Activated CD4-positive, alpha-beta T cell treated with anti-CD3 and anti-CD28 coated beads, Interleukin-2, amount 50 U/mL, for 24 hours (primary cell): ENCODE data around the gene HBD.

Experiments used
- DNase-seq, 2 donors: peaks; one replicate each; pipeline ENCODE4 v3.0.0-alpha.2; 2020; ENCODE audit warnings: low read depth in 1 of 2, low spot score in 1 of 2

The HBD gene

DNA sequence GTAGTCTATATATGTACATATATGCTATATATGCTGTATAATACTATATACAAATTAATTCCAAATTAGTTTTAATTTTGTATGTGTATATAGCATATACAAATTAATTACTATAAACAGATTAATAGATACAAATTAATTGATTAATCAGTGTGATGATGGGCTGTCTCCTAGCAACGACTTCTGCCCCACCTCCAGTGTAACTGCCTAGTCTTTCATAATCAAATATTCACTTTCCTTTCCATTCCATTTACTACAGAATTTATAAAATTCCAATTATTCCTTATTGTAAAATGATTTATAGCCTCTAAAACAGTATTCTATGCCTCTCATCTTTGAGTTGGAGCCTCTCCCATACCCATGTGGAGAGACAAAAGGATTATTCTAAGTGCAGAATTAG lies 976 bp downstream of the HBD start:
- no peak for DNase-seq

DNA sequence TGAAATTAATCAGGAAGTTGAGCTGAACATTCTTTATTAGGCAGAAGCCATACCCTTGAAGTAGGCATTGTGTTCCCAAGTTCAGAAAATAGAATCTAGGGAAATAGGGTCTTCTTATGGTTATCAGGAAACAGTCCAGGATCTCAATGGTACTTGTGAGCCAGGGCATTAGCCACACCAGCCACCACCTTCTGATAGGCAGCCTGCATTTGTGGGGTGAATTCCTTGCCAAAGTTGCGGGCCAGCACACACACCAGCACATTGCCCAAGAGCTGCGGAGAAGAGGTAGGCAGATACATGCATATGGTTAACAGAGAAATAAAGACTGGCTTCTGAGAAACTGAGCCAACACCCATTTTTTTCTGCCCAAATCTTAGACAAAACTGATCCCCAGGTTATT lies 1.5 kb downstream of the HBD start:
- DNase-seq, result no peak

DNA sequence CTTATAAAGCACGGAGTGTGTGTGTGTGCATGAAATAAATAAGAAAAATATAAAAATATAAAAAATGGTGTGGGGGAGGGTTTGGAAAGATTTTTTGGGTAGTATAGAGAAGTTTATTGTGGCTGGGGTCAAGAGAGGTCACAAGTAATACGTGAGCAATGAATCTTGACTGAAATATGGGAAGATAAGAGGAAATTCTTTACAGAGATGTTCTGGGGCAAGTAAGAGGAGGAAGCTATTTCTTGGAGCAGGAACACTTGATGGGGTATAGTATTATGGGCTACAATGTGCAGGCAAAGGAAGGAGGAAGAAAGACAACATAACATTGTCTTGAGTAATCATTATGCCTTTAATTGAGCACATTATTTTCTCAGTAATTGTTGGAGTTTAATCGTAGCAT lies 2.1 kb downstream of the HBD start:
- no peak for DNase-seq

- no peak for DNase-seq
Observed at GRCh38 chr11:5231111-5231510, 3.2 kb downstream of the HBD start.

DNA sequence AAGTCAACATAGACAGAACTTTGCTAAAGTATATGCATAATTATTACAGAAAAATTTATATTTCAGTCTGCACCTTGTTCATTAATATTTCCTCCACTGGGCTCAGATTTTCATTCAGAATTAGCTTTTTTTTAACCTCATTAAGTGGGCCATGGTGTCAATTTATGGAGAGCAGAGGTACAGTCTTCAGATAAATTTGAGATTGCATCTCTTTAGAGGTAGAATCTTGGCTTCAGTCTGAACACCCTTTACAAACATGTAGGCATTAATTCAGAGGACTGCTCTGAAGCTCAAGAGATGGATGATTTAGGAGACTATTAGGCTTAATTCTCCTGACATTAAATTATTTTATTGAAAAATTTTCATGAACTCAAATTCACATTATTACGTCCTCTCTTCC lies 4.0 kb downstream of the HBD start:
- no peak for DNase-seq

DNA sequence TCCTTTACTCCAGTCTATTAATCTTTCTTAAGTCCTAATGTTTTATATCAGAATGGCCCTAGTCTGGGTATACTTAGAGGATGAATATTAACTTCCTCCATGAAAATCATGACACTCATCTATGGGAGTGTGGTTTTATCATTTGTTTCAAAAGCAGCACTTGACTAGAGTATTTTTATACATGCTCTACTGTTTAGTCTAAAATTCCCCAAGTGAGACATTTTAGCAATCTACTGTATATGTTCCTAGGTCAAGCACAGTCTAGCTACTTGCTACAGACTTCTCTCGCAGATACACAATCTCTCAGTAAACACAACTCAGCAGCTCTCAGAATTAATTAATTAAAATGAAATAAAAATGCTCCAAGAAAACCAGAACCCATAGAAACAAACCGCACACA lies 4.5 kb downstream of the HBD start:
- no peak for DNase-seq

GRCh38 chr11:5229356-5229755 lies 4.9 kb downstream of the HBD start:
- DNase-seq, result no peak

GRCh38 chr11:5228124-5228523 lies 6.2 kb downstream of the HBD start:
- no peak for DNase-seq

- DNase-seq, result no peak
Observed at GRCh38 chr11:5227681-5228080, 6.6 kb downstream of the HBD start.

GRCh38 chr11:5226732-5227310 lies 7.5 kb downstream of the HBD start, which contains the start of gene HBB:
Gene HBB, minus strand, starts transcription at chr11:5227071. Its CDS starts 50 bp downstream, at chr11:5227021.
- DNase-seq, result no peak

DNA sequence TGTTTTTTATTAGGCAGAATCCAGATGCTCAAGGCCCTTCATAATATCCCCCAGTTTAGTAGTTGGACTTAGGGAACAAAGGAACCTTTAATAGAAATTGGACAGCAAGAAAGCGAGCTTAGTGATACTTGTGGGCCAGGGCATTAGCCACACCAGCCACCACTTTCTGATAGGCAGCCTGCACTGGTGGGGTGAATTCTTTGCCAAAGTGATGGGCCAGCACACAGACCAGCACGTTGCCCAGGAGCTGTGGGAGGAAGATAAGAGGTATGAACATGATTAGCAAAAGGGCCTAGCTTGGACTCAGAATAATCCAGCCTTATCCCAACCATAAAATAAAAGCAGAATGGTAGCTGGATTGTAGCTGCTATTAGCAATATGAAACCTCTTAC lies 8.8 kb downstream of the HBD start:
- DNase-seq, result no peak

DNA sequence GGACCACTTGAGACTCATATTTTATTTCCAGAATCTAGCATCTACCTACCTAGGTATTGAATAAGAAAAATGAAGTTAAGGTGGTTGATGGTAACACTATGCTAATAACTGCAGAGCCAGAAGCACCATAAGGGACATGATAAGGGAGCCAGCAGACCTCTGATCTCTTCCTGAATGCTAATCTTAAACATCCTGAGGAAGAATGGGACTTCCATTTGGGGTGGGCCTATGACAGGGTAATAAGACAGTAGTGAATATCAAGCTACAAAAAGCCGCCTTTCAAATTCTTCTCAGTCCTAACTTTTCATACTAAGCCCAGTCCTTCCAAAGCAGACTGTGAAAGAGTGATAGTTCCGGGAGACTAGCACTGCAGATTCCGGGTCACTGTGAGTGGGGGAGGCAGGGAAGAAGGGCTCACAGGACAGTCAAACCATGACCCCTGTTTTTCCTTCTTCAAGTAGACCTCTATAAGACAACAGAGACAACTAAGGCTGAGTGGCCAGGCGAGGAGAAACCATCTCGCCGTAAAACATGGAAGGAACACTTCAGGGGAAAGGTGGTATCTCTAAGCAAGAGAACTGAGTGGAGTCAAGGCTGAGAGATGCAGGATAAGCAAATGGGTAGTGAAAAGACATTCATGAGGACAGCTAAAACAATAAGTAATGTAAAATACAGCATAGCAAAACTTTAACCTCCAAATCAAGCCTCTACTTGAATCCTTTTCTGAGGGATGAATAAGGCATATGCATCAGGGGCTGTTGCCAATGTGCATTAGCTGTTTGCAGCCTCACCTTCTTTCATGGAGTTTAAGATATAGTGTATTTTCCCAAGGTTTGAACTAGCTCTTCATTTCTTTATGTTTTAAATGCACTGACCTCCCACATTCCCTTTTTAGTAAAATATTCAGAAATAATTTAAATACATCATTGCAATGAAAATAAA lies 9.5 kb downstream of the HBD start:
- no peak for DNase-seq

GRCh38 chr11:5223686-5224085 lies 10.6 kb downstream of the HBD start:
- no peak for DNase-seq

- DNase-seq, result no peak
Observed at GRCh38 chr11:5223146-5223545, 11.1 kb downstream of the HBD start.

GRCh38 chr11:5210376-5210885 lies 23.9 kb downstream of the HBD start:
- no peak for DNase-seq

GRCh38 chr11:5204787-5205186 lies 29.5 kb downstream of the HBD start:
- no peak for DNase-seq

DNA sequence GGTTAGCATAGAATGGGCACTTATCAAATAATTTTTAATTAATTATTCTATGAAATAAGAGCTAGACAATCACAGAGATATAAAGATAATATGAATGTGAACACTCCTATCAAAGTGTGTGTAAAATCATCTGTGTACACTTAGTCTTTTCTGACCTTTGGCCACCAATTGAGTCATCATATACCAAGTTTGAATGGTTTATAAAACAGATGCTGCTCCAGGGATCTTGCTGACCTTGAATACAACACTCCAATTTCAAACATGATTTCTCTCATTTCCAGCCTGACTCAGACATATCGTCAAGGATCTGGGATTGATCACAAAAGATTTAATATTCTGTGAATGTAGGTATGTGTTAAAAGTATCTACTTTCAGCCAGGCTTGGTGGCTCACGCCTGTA lies 30.9 kb downstream of the HBD start:
- no peak for DNase-seq

GRCh38 chr11:5200582-5200981 lies 33.7 kb downstream of the HBD start, which contains the start of gene OR51V1:
Gene OR51V1, minus strand, starts transcription at chr11:5200682. Its CDS starts 0 bp downstream, at chr11:5200682.
- no peak for DNase-seq

DNA sequence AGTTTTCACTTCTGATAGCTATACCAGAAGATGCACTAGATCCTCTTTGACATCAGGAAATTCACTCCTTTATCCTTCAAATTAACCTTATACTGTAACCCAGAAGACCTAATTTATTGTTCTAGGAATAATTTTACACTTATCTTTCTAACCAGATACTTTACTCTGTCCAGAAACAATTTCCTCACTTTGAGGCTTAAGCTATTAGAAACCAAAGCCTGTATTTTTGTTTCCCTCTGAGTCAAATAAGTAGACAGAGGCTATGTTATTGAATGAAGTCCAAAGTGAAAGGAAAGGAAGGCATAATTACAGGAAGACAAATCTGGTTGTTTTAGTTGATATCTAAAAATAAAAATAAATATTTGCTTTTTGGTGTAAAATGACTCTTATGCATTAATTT lies 36.0 kb downstream of the HBD start:
- DNase-seq, result no peak

- DNase-seq, result no peak
Observed at GRCh38 chr11:5197536-5197935, 36.7 kb downstream of the HBD start.

DNA sequence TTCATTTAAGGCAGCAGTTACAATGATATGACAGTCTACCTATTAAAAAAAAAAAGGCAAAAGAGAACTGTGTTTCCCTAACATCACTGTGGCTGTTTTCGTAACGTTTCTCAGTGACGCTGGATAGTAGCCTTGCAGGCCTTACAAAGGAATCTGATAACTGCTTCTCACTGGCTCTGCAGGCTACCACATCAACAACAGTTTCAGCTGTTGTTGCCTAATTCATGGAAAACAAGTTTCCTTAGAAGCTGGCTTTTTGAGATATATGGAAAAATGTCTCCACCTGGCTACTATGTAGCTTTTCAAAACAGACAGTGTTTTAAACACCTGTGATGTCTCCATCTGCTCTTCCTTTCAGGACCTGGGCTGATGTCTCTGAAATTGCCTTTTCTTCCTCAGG lies 37.6 kb downstream of the HBD start:
- no peak for DNase-seq

DNA sequence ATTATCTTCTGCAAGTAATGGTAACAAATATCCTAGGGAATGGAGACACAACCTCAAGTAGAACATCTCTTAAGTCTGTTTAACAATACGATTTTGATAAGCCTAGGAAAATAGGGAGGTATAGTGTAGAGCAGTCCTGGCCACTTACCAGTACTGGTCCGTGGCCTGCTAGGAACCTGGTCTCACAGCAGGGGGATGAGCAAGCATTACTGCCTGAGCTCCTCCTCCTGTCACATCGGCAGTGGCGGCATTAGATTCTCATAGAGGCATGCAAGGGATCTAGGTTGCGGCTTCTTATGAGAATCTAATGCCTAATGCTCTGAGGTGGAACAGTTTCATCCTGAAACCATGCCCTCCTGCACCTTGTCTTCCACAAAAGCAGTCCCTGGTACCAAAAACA lies 38.2 kb downstream of the HBD start:
- DNase-seq, result no peak
